Left ventricle myocardium inferior (tissue), 1 donor: ENCODE results near the gene LETM1. TPM values are rescaled to one million over a fixed set of nuclear protein-coding genes. Genes with fewer than 3 reads are reported as not detected.

Experiments
- DNase-seq: peaks from one replicate; pipeline ENCODE4 v3.0.0-alpha.2; 2020
- H3K27ac ChIP-seq: fragments of 200-600 bp; replicated peaks from 2 replicates; pipeline ENCODE4 v1.8.0; 2021
- H3K27me3 ChIP-seq: fragments of 200-600 bp; 2 replicates; pipeline ENCODE4 v1.8.0; 2021; ENCODE audit warnings: low read depth
- H3K36me3 ChIP-seq: fragments of 200-600 bp; 2 replicates; pipeline ENCODE4 v1.8.0; 2021
- H3K4me1 ChIP-seq: fragments of 200-600 bp; 2 replicates; pipeline ENCODE4 v1.8.0; 2021
- H3K4me3 ChIP-seq: fragments of 200-600 bp; 2 replicates; pipeline ENCODE4 v1.8.0; 2021; ENCODE audit warnings: mild to moderate bottlenecking, moderate library complexity
- H3K9me3 ChIP-seq: fragments of 200-600 bp; replicated peaks from 2 replicates; pipeline ENCODE4 v1.8.0; 2021
- CTCF ChIP-seq: fragments of 200-600 bp; IDR thresholded peaks from 2 replicates; pipeline ENCODE4 v1.8.0; 2021; ENCODE audit warnings: antibody characterized with exemption, mild to moderate bottlenecking, borderline replicate concordance
- intact Hi-C: fragments of 100-400 bp; cut with micrococcal nuclease; formaldehyde crosslinking; loops from one replicate; pipeline ENCODE4 v1.11.0; 2022
- total RNA-seq: library from RNA; stranded (reverse); fragmentation: NEBNext Ultra II Directional; extraction: Animal tissue kit (Norgen Biotek cat#: 25700); gene quantifications from one replicate; pipeline ENCODE4 v1.2.1, GENCODE V29; 2021
- donor health status: DM: no; HTN: yes; CAD: no; lungs with severe emphysema.

Gene LETM1
- total RNA-seq, 1 donor from 2014 or later = 38.8 TPM

GRCh38 chr4:1789552-1789951 lies 66.4 kb downstream of the LETM1 start:
- TF ChIP-seq CTCF = no peak
- intact Hi-C loops = no loop called here

GRCh38 chr4:1788254-1788973 lies 67.5 kb downstream of the LETM1 start:
- peaks cover 8% of the 10 kb centered on the region for H3K27me3 ChIP-seq
- DNase-seq = no peak

More at GRCh38 chr4:1789552-1789951, 66.4 kb downstream of the LETM1 start:
- Histone ChIP-seq H3K36me3 (no peaks in the 10 kb centered on the region), H3K4me1 (peaks cover 27% of the 10 kb centered on the region), H3K27me3 (peaks cover 17% of the 10 kb centered on the region), H3K4me3 (no peak overlapping the region), H3K27ac (no peak overlapping the region), H3K9me3 (no peaks in the 10 kb centered on the region)
- no peak for DNase-seq

GRCh38 chr4:1787411-1788077 lies 68.4 kb downstream of the LETM1 start:
- H3K9me3 ChIP-seq = no peaks in the 10 kb centered on the region
- H3K27me3 ChIP-seq = peaks cover 5% of the 10 kb centered on the region
- no peaks in the 10 kb centered on the region for H3K36me3 ChIP-seq
- intact Hi-C loops = no loop called here
- H3K4me1 ChIP-seq = peaks cover 16% of the 10 kb centered on the region
- DNase-seq = no peak
- TF ChIP-seq CTCF = no peak
- H3K27ac ChIP-seq = no peak overlapping the region
- no peak overlapping the region for H3K4me3 ChIP-seq

More at GRCh38 chr4:1788254-1788973, 67.5 kb downstream of the LETM1 start:
- TF ChIP-seq CTCF = no peak
- intact Hi-C loops = no loop called here
- Histone ChIP-seq H3K36me3 (no peaks in the 10 kb centered on the region), H3K27ac (no peak overlapping the region), H3K4me3 (no peak overlapping the region), H3K9me3 (no peaks in the 10 kb centered on the region), H3K4me1 (peaks cover 19% of the 10 kb centered on the region)

- DNase-seq = no peak
- intact Hi-C loops = no loop called here
Observed at GRCh38 chr4:1786544-1787362, 69.2 kb downstream of the LETM1 start.

More at GRCh38 chr4:1786544-1787362, 69.2 kb downstream of the LETM1 start:
- no peaks in the 10 kb centered on the region for H3K27me3 ChIP-seq
- H3K9me3 ChIP-seq = no peaks in the 10 kb centered on the region
- no peak for TF ChIP-seq CTCF
- H3K36me3 ChIP-seq = no peaks in the 10 kb centered on the region
- no peak overlapping the region for H3K4me3 ChIP-seq
- H3K27ac ChIP-seq = no peak overlapping the region
- H3K4me1 ChIP-seq = peaks cover 13% of the 10 kb centered on the region
